WTC11 (cell line): ENCODE measurements around the gene SLC25A22. TPM values are rescaled to one million over a fixed set of nuclear protein-coding genes. Genes with fewer than 3 reads are reported as not detected.

Experiments
- ATAC-seq: fragments of 200-7000 bp; cut with Tn5 transposase; 2 replicates; pipeline ENCODE4 v1.10.0; 2021; ENCODE audit warnings: mild to moderate bottlenecking, moderate library complexity
- CTCF ChIA-PET: fragments of 300-600 bp; sonication (Branson Sonifier 250); formaldehyde crosslinking; loops from one replicate; lab custom pipeline; 2021; ENCODE audit warnings: antibody characterized with exemption; lab: Charles Lee
- POLR2A ChIA-PET: fragments of 350-600 bp; sonication (Branson Sonifier 250); formaldehyde crosslinking; loops from one replicate; lab custom pipeline; 2021; ENCODE audit warnings: antibody characterized with exemption; lab: Charles Lee
- DNase-seq: peaks from one replicate; pipeline ENCODE4 v3.0.0; 2021; ENCODE audit warnings: low spot score
- H3K27ac Mint-ChIP-seq: 2 replicates; pipeline ENCODE4 v1.8.0; 2021; ENCODE audit warnings: mixed read lengths
- H3K27me3 Mint-ChIP-seq: 2 replicates; pipeline ENCODE4 v1.8.0; 2021; ENCODE audit warnings: low read depth, mild to moderate bottlenecking, moderate library complexity, mixed read lengths
- H3K36me3 Mint-ChIP-seq: 2 replicates; pipeline ENCODE4 v1.8.0; 2021; ENCODE audit warnings: mixed read lengths
- H3K4me1 Mint-ChIP-seq: 2 replicates; pipeline ENCODE4 v1.8.0; 2022; ENCODE audit warnings: mixed read lengths
- H3K4me3 Mint-ChIP-seq: 2 replicates; pipeline ENCODE4 v1.8.0; 2021; ENCODE audit warnings: mild to moderate bottlenecking, moderate library complexity, mixed read lengths
- H3K9me3 Mint-ChIP-seq: 2 replicates; pipeline ENCODE4 v1.8.0; 2021; ENCODE audit warnings: mixed read lengths
- AFF4 ChIP-seq: sonication (generic); formaldehyde crosslinking; IDR thresholded peaks from 2 replicates; pipeline ENCODE4 v1.8.1; 2023; ENCODE audit warnings: mild to moderate bottlenecking, missing genetic modification reagents, borderline replicate concordance
- CBFB ChIP-seq: sonication (generic); formaldehyde crosslinking; IDR thresholded peaks from 2 replicates; pipeline ENCODE4 v1.8.1; 2022; ENCODE audit warnings: mild to moderate bottlenecking, low read depth, missing genetic modification reagents
- FOXP1 ChIP-seq: sonication (generic); formaldehyde crosslinking; IDR thresholded peaks from 2 replicates; pipeline ENCODE4 v1.8.0; 2022; ENCODE audit warnings: missing genetic modification reagents, mild to moderate bottlenecking, moderate library complexity, borderline replicate concordance
- GRHL2 ChIP-seq: fragments of 250-450 bp; sonication (Bioruptor Pico); IDR thresholded peaks from 2 replicates; pipeline ENCODE4 v1.8.0; 2022; ENCODE audit warnings: mild to moderate bottlenecking, moderate library complexity; ENCODE audit not compliant: insufficient replicate concordance, severe bottlenecking
- HMGXB4 ChIP-seq: sonication (generic); formaldehyde crosslinking; IDR thresholded peaks from 2 replicates; pipeline ENCODE4 v1.8.1; 2023; ENCODE audit warnings: mild to moderate bottlenecking, moderate library complexity, missing genetic modification reagents
- JUN ChIP-seq: sonication (generic); formaldehyde crosslinking; IDR thresholded peaks from 2 replicates; pipeline ENCODE4 v1.8.0; 2023; ENCODE audit warnings: mild to moderate bottlenecking, missing genetic modification reagents
- RELA ChIP-seq: sonication (generic); formaldehyde crosslinking; IDR thresholded peaks from 2 replicates; pipeline ENCODE4 v1.8.1; 2022; ENCODE audit warnings: missing genetic modification reagents, mild to moderate bottlenecking, borderline replicate concordance
- SOX15 ChIP-seq: fragments of 250-450 bp; sonication (Bioruptor Pico); IDR thresholded peaks from 2 replicates; pipeline ENCODE4 v1.9.0; 2021; ENCODE audit warnings: mild to moderate bottlenecking
- STAT6 ChIP-seq: sonication (generic); formaldehyde crosslinking; conservative IDR thresholded peaks from 2 replicates; pipeline ENCODE4 v1.8.1; 2023; ENCODE audit warnings: mild to moderate bottlenecking, low read depth, missing genetic modification reagents, moderate library complexity
- TCF7 ChIP-seq: sonication (generic); formaldehyde crosslinking; IDR thresholded peaks from 2 replicates; pipeline ENCODE4 v1.8.0; 2022; ENCODE audit warnings: mild to moderate bottlenecking, low read depth, missing genetic modification reagents, moderate library complexity
- TEAD4 ChIP-seq: sonication (generic); formaldehyde crosslinking; IDR thresholded peaks from 2 replicates; pipeline ENCODE4 v1.8.0; 2022; ENCODE audit warnings: mild to moderate bottlenecking, missing genetic modification reagents
- ZBTB21 ChIP-seq: sonication (generic); formaldehyde crosslinking; IDR thresholded peaks from 2 replicates; pipeline ENCODE4 v1.8.1; 2023; ENCODE audit warnings: mild to moderate bottlenecking, missing genetic modification reagents, borderline replicate concordance
- ZMAT4 ChIP-seq: fragments of 250-450 bp; sonication (Bioruptor Pico); IDR thresholded peaks from 2 replicates; pipeline ENCODE4 v1.9.0; 2021; ENCODE audit warnings: mild to moderate bottlenecking
- total RNA-seq: library from RNA; stranded (reverse); gene quantifications from 3 replicates; pipeline ENCODE4 v1.2.3, GENCODE V29; 2021
- TF ChIP-seq, protein P1 (sequence below): fragments of 250-450 bp; sonication (Bioruptor Pico); IDR thresholded peaks from 2 replicates; pipeline ENCODE4 v1.9.0; 2021; ENCODE audit warnings: mild to moderate bottlenecking
- TF ChIP-seq, protein P2 (sequence below): sonication (generic); formaldehyde crosslinking; IDR thresholded peaks from 2 replicates; pipeline ENCODE4 v1.8.1; 2023; ENCODE audit warnings: mild to moderate bottlenecking, missing genetic modification reagents, moderate library complexity
- TF ChIP-seq, protein P3 (sequence below): fragments of 250-450 bp; sonication (Bioruptor Pico); IDR thresholded peaks from 2 replicates; pipeline ENCODE4 v1.8.0; 2021; ENCODE audit warnings: mild to moderate bottlenecking

The SLC25A22 gene
- total RNA-seq, 1 experiment from 2014 or later = 44.8 TPM

DNA sequence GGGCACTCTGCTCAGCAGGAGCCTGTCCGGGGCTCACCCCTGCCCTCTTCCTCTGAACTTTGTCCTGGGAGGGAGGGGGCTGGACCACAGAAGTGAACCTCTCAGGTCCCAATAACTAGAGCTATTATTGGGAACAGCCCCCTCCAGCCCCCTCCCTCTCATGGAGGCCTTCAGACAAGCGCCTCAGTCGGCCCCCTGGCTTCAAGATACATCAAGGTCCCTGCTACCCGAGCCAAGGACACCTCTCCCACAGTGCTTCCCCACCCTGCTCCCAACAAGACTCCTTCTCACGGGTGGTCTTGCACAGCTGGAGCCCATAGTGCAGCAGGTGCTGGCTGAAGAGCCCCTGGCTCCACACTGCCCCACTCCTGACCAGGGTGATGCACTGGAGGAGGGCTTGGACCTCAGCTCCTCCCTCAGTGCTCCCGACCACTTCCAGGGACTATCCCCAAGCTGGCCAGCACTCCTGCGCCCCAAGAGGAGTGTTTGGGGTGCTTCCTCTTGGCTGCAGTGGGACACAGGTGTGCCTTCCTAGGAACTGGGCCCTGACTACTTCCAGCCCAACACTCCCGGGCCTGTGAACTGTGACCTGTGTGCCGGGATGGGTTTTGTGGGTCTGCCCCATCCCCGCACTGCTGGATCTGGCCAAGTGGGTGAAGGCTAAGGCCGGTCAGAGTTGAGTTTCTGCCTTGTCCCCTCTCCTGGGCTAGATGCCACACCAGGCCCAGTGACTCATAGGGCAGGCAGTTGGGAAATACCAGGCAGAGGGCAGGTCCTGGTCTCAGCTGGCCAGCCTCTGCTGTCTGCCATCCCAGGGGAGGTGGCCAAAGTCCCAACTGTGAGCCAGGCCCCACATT lies 22.8 kb upstream of the SLC25A22 start:
- ChIA-PET CTCF (interaction anchor here (0.6 to 2.7 kb wide), 6 partner anchors 12 to 101 kb away, joined by 3 to 6 read pairs (median 4); no protein-coding TSS in a partner anchor), POLR2A (interaction anchor here (1.4 to 3.4 kb wide), 3 partner anchors 9 to 16 kb away, joined by 6 to 38 read pairs (median 18); partner anchors contain the start of genes CRACR2B and RPLP2)
- Mint-ChIP-seq H3K4me3 (peak overlapping the region; percentile 72), H3K36me3 (no peaks in the 10 kb centered on the region), H3K27ac (no peak overlapping the region), H3K27me3 (no peaks in the 10 kb centered on the region; the same call in 1 of the 2 replicates), H3K9me3 (no peaks in the 10 kb centered on the region), H3K4me1 (peaks cover 9% of the 10 kb centered on the region)
- DNase-seq = no peak
- TF ChIP-seq AFF4 (no peak), TEAD4 (CRISPR knock-in tag) (no peak)
- TF ChIP-seq, protein P1, sequence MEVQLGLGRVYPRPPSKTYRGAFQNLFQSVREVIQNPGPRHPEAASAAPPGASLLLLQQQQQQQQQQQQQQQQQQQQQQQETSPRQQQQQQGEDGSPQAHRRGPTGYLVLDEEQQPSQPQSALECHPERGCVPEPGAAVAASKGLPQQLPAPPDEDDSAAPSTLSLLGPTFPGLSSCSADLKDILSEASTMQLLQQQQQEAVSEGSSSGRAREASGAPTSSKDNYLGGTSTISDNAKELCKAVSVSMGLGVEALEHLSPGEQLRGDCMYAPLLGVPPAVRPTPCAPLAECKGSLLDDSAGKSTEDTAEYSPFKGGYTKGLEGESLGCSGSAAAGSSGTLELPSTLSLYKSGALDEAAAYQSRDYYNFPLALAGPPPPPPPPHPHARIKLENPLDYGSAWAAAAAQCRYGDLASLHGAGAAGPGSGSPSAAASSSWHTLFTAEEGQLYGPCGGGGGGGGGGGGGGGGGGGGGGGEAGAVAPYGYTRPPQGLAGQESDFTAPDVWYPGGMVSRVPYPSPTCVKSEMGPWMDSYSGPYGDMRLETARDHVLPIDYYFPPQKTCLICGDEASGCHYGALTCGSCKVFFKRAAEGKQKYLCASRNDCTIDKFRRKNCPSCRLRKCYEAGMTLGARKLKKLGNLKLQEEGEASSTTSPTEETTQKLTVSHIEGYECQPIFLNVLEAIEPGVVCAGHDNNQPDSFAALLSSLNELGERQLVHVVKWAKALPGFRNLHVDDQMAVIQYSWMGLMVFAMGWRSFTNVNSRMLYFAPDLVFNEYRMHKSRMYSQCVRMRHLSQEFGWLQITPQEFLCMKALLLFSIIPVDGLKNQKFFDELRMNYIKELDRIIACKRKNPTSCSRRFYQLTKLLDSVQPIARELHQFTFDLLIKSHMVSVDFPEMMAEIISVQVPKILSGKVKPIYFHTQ = no peak
- no peak for ATAC-seq

GRCh38 chr11:819943-820649 lies 22.0 kb upstream of the SLC25A22 start:
- H3K27ac Mint-ChIP-seq = no peak overlapping the region
- ATAC-seq (peak; percentile 21), DNase-seq (peak; percentile 81)
- H3K36me3 Mint-ChIP-seq = no peaks in the 10 kb centered on the region
- ChIA-PET CTCF (interaction anchor here (0.6 to 2.7 kb wide), 12 partner anchors 9 to 105 kb away, joined by 3 to 26 read pairs (median 4); partner anchors contain the start of genes AP2A2 and CRACR2B), POLR2A (interaction anchor here (1.1 to 3.4 kb wide), 5 partner anchors 9 to 30 kb away, joined by 3 to 38 read pairs (median 6); partner anchors contain the start of genes CEND1, CRACR2B and RPLP2)
- H3K4me1 Mint-ChIP-seq = peaks cover 7% of the 10 kb centered on the region
- no peaks in the 10 kb centered on the region for H3K27me3 Mint-ChIP-seq
- H3K4me3 Mint-ChIP-seq = peak overlapping the region; percentile 72
- H3K9me3 Mint-ChIP-seq = no peaks in the 10 kb centered on the region
- TF ChIP-seq SOX15 = no peak
- no peak for TF ChIP-seq FOXP1 (CRISPR knock-in tag)
- no peak for TF ChIP-seq HMGXB4 (CRISPR knock-in tag)
- no peak for TF ChIP-seq TCF7 (CRISPR knock-in tag)
- TF ChIP-seq CBFB = no peak
- no peak for TF ChIP-seq ZBTB21 (CRISPR knock-in tag)
- TF ChIP-seq RELA (CRISPR knock-in tag) = no peak
- TF ChIP-seq GRHL2 (CRISPR knock-in tag) = no peak
- TF ChIP-seq, protein P2, sequence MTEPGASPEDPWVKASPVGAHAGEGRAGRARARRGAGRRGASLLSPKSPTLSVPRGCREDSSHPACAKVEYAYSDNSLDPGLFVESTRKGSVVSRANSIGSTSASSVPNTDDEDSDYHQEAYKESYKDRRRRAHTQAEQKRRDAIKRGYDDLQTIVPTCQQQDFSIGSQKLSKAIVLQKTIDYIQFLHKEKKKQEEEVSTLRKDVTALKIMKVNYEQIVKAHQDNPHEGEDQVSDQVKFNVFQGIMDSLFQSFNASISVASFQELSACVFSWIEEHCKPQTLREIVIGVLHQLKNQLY (CRISPR knock-in tag) = no peak
- no peak for TF ChIP-seq JUN (CRISPR knock-in tag)
- TF ChIP-seq, protein P3, sequence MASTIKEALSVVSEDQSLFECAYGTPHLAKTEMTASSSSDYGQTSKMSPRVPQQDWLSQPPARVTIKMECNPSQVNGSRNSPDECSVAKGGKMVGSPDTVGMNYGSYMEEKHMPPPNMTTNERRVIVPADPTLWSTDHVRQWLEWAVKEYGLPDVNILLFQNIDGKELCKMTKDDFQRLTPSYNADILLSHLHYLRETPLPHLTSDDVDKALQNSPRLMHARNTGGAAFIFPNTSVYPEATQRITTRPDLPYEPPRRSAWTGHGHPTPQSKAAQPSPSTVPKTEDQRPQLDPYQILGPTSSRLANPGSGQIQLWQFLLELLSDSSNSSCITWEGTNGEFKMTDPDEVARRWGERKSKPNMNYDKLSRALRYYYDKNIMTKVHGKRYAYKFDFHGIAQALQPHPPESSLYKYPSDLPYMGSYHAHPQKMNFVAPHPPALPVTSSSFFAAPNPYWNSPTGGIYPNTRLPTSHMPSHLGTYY (CRISPR knock-in tag) = no peak
- no peak for TF ChIP-seq ZMAT4 (CRISPR knock-in tag)
- no peak for TF ChIP-seq STAT6 (CRISPR knock-in tag)
